ENCODE results near the gene FLII. TPM values are rescaled to one million over a fixed set of nuclear protein-coding genes. Genes with fewer than 3 reads are reported as not detected.

FLII gene
- total RNA-seq, 2 experiments from 2014 or later: 334 to 354 TPM

DNA sequence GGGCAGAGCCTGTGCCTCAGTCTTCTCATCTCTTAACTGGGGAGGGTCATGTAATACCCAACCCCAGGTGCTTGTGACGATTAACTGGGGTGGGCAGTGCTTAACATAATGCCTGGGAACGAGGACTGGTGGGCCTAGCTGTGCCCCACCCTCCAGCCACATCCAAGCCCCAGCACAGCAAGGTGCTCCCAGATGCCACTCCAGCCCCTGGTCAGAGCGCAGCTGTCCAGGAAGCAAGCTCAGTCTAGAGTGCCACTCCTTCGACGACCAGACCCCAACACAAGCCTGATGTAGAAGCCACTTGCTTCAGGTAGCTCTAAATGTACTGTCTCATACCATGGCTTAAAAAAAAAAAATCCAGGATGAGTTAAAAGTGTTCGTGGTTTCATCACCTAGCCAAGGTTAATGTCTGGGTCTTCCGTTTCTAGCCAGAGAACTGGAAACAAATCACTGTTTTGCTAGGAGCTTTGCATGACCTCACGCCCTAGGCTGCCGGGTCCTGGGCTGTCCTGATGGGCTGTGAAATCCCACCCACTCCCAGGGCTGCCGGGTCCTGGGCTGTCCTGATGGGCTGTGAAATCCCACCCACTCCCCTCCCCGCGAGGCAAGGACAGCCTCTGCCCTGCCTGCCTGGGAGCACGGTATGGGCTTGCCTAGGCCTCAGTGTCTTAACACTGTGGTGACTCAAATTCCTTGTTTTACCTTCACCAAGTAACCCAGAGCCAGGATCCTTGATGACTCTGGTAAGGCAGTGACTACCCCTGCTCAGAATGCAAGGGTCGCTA is 9.6 kb upstream of the FLII start:
- peak; percentile 46 for ATAC-seq (ENCODE audit: low read depth)
- Mint-ChIP-seq H3K27ac (no peak overlapping the region), H3K4me3 (no peak overlapping the region), H3K27me3 (no peaks in the 10 kb centered on the region), H3K36me3 (peaks cover 3% of the 10 kb centered on the region), H3K4me1 (peaks cover 12% of the 10 kb centered on the region), H3K9me3 (no peaks in the 10 kb centered on the region)
- POLR2A ChIA-PET: no interaction called here
- DNase-seq: no peak

GRCh38 chr17:18267366-18267765 is 8.8 kb upstream of the FLII start:
- Mint-ChIP-seq H3K9me3 (no peaks in the 10 kb centered on the region), H3K4me1 (peaks cover 13% of the 10 kb centered on the region), H3K27ac (no peak overlapping the region), H3K36me3 (peaks cover 3% of the 10 kb centered on the region), H3K4me3 (no peak overlapping the region), H3K27me3 (no peaks in the 10 kb centered on the region)
- no peak for ATAC-seq (ENCODE audit: low read depth)
- POLR2A ChIA-PET: no interaction called here
- no peak for DNase-seq

- POLR2A ChIA-PET: interaction anchor here (0.9 to 1.2 kb wide), 2 partner anchors 14 to 27 kb away, joined by 3 read pairs; no protein-coding TSS in a partner anchor
- Mint-ChIP-seq H3K4me1 (peaks cover 21% of the 10 kb centered on the region), H3K27ac (no peak overlapping the region), H3K9me3 (no peaks in the 10 kb centered on the region), H3K27me3 (no peaks in the 10 kb centered on the region), H3K4me3 (no peak overlapping the region), H3K36me3 (peaks cover 1% of the 10 kb centered on the region)
- no peak for ATAC-seq (ENCODE audit: low read depth)
- DNase-seq: no peak
Observed at GRCh38 chr17:18263885-18264682, 5.5 kb upstream of the FLII start.

DNA sequence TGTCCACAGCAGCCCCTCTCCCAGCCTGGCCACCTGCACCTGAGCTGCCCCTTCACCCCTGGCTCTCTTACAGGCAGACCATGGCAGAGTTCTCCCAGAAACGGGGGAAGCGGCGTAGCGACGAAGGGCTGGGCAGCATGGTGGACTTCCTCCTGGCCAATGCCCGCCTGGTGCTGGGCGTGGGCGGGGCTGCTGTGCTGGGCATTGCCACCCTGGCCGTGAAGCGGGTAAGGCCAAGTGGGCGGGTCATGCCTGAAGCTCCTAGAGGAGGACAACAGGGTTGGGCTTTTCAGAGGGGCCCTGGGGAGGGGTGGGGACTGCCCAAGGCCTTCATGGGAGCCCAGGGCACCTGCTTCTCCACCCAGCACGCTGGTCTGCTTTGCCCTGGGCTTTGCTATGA is 4.1 kb upstream of the FLII start:
- H3K4me1 Mint-ChIP-seq: peaks cover 24% of the 10 kb centered on the region
- no peaks in the 10 kb centered on the region for H3K27me3 Mint-ChIP-seq
- no peak for ATAC-seq (ENCODE audit: low read depth)
- POLR2A ChIA-PET: no interaction called here
- no peak overlapping the region for H3K4me3 Mint-ChIP-seq
- H3K27ac Mint-ChIP-seq: no peak overlapping the region
- no peak for DNase-seq
- H3K36me3 Mint-ChIP-seq: peaks cover 4% of the 10 kb centered on the region
- no peaks in the 10 kb centered on the region for H3K9me3 Mint-ChIP-seq

GRCh38 chr17:18262111-18262510 is 3.6 kb upstream of the FLII start:
- H3K27ac Mint-ChIP-seq: peak overlapping the region; percentile 30
- POLR2A ChIA-PET: interaction anchor here (1.0 to 1.2 kb wide), 2 partner anchors 9 to 14 kb away, joined by 3 read pairs; no protein-coding TSS in a partner anchor
- no peaks in the 10 kb centered on the region for H3K27me3 Mint-ChIP-seq
- H3K4me1 Mint-ChIP-seq: peaks cover 24% of the 10 kb centered on the region
- peak overlapping the region; percentile 84 for H3K4me3 Mint-ChIP-seq
- ATAC-seq (ENCODE audit: low read depth) (no peak), DNase-seq (no peak)
- peaks cover 4% of the 10 kb centered on the region for H3K36me3 Mint-ChIP-seq
- H3K9me3 Mint-ChIP-seq: no peaks in the 10 kb centered on the region

DNA sequence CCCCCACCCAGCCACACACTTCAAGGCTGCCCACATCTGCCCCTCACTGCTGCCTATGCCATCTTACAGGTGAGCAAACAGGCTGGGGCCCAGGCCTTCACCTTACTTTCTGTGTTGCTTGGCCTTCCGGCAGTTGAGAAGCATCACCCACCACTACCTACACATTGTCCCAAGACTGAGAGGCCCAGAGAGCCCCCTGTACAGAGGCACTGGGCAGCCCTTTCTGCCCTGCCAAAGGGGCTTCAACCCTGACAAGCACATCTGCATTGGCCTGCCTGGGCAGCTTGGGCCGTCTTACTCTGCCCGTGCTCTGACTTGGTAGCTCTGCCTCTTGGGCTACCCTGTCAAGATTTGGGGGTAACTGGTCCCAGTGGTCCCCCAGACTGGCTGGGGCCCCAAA is 3.1 kb upstream of the FLII start:
- POLR2A ChIA-PET: interaction anchor here (1.0 to 1.2 kb wide), 2 partner anchors 9 to 14 kb away, joined by 3 read pairs; no protein-coding TSS in a partner anchor
- H3K36me3 Mint-ChIP-seq: peaks cover 4% of the 10 kb centered on the region
- no peaks in the 10 kb centered on the region for H3K9me3 Mint-ChIP-seq
- peak overlapping the region; percentile 84 for H3K4me3 Mint-ChIP-seq
- ATAC-seq (ENCODE audit: low read depth) (no peak), DNase-seq (no peak)
- peak overlapping the region; percentile 87 for H3K27ac Mint-ChIP-seq
- no peaks in the 10 kb centered on the region for H3K27me3 Mint-ChIP-seq
- peaks cover 27% of the 10 kb centered on the region for H3K4me1 Mint-ChIP-seq

GRCh38 chr17:18261146-18261515 is 2.6 kb upstream of the FLII start:
- peak overlapping the region; percentile 87 for H3K27ac Mint-ChIP-seq
- H3K9me3 Mint-ChIP-seq: no peaks in the 10 kb centered on the region
- no peaks in the 10 kb centered on the region for H3K27me3 Mint-ChIP-seq
- no peak for ATAC-seq (ENCODE audit: low read depth)
- peaks cover 4% of the 10 kb centered on the region for H3K36me3 Mint-ChIP-seq
- POLR2A ChIA-PET: interaction anchor here (1.0 to 1.2 kb wide), 2 partner anchors 8 to 15 kb away, joined by 3 read pairs; no protein-coding TSS in a partner anchor
- peaks cover 25% of the 10 kb centered on the region for H3K4me1 Mint-ChIP-seq
- peak overlapping the region; percentile 84 for H3K4me3 Mint-ChIP-seq
- DNase-seq: no peak

- peaks cover 4% of the 10 kb centered on the region for H3K36me3 Mint-ChIP-seq
- H3K9me3 Mint-ChIP-seq: no peaks in the 10 kb centered on the region
- POLR2A ChIA-PET: interaction anchor here (1.1 kb wide), 1 partner anchor 9 kb away, joined by 4 read pairs; no protein-coding TSS in a partner anchor
- DNase-seq (peak; percentile 90), ATAC-seq (ENCODE audit: low read depth) (peak; percentile 90)
- H3K4me1 Mint-ChIP-seq: peaks cover 28% of the 10 kb centered on the region
- peak within 1 kb of the TSS; percentile 84 for H3K4me3 Mint-ChIP-seq
- H3K27ac Mint-ChIP-seq: peak within 1 kb of the TSS; percentile 87
- no peaks in the 10 kb centered on the region for H3K27me3 Mint-ChIP-seq
Observed at GRCh38 chr17:18260332-18261145, 2.0 kb upstream of the FLII start, which contains the start of gene MIEF2. MIEF2 (plus strand) TSS chr17:18260662; CDS start chr17:18262721, 2,059 bp downstream.

- POLR2A ChIA-PET: interaction anchor here (0.7 to 1.6 kb wide), 5 partner anchors 10 to 77 kb away, joined by 3 to 7 read pairs (median 4); partner anchors contain the start of genes SMCR8 and TOP3A
- peaks cover 4% of the 10 kb centered on the region for H3K36me3 Mint-ChIP-seq
- peak overlapping the region; percentile 87 for H3K27ac Mint-ChIP-seq
- peaks cover 28% of the 10 kb centered on the region for H3K4me1 Mint-ChIP-seq
- peak overlapping the region; percentile 84 for H3K4me3 Mint-ChIP-seq
- DNase-seq (no peak), ATAC-seq (ENCODE audit: low read depth) (no peak)
- H3K9me3 Mint-ChIP-seq: no peaks in the 10 kb centered on the region
- no peaks in the 10 kb centered on the region for H3K27me3 Mint-ChIP-seq
Observed at GRCh38 chr17:18259621-18260331, 1.2 kb upstream of the FLII start.

- H3K4me1 Mint-ChIP-seq: peaks cover 26% of the 10 kb centered on the region
- peak; percentile 21 for ATAC-seq (ENCODE audit: low read depth)
- peak overlapping the region; percentile 99 for H3K4me3 Mint-ChIP-seq
- peak; percentile 67 for DNase-seq
- no peaks in the 10 kb centered on the region for H3K9me3 Mint-ChIP-seq
- POLR2A ChIA-PET: no interaction called here
- H3K27ac Mint-ChIP-seq: peak overlapping the region; percentile 92
- no peaks in the 10 kb centered on the region for H3K27me3 Mint-ChIP-seq
- H3K36me3 Mint-ChIP-seq: peaks cover 3% of the 10 kb centered on the region
Observed at GRCh38 chr17:18257982-18258355, 569 bp downstream of the FLII start.

DNA sequence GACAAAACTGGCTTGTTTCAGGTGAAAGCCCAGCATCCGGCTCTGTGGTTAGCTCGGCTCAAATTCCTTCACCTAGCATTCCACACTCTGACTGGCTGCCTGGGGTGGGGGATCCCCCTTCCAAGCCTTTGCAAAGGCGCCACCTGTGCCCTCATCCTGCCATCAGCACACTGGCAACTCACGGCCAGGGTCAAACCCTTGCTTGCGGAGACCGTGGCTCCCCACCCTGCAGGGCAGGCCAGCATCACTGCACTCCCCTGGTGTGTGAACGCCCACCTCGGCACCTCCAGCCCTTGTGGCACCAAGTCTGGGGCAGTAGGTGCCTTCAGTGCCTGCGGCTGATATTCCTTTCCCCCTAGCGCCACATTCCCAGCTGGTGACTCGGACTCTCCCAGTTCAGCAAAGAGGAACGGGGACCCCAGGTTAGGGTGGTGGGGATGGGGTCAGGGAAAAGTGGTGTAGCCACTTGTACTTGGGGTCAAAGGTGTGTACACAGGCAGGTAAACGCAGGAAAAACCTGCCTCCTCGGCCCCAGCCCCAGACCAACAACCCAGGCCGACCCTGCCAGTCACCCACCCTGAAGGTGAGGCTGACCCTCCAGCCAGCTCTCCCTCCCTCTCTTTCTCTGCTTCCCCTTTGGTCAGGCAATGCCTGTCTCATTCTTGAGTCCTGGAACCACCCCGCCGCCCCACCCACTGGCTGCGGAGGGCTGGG is 1.1 kb downstream of the FLII start:
- Mint-ChIP-seq H3K27ac (peak overlapping the region; percentile 92), H3K9me3 (no peaks in the 10 kb centered on the region), H3K4me3 (peak overlapping the region; percentile 99), H3K27me3 (no peaks in the 10 kb centered on the region), H3K4me1 (peaks cover 26% of the 10 kb centered on the region), H3K36me3 (peaks cover 3% of the 10 kb centered on the region)
- POLR2A ChIA-PET: interaction anchor here (0.6 kb wide), 2 partner anchors 15 to 115 kb away, joined by 3 read pairs; no protein-coding TSS in a partner anchor
- DNase-seq: no peak
- ATAC-seq (ENCODE audit: low read depth): no peak

GRCh38 chr17:18256776-18257175 is 1.8 kb downstream of the FLII start:
- peak overlapping the region; percentile 99 for H3K4me3 Mint-ChIP-seq
- H3K4me1 Mint-ChIP-seq: peaks cover 24% of the 10 kb centered on the region
- H3K36me3 Mint-ChIP-seq: peaks cover 3% of the 10 kb centered on the region
- H3K27ac Mint-ChIP-seq: peak overlapping the region; percentile 16
- ATAC-seq (ENCODE audit: low read depth) (no peak), DNase-seq (no peak)
- no peaks in the 10 kb centered on the region for H3K9me3 Mint-ChIP-seq
- no peaks in the 10 kb centered on the region for H3K27me3 Mint-ChIP-seq
- POLR2A ChIA-PET: interaction anchor here (0.6 kb wide), 2 partner anchors 14 to 116 kb away, joined by 3 read pairs; no protein-coding TSS in a partner anchor

Measured in activated naive CD8-positive, alpha-beta T cell treated with anti-CD3 and anti-CD28 coated beads, Interleukin-2, amount 10 ng/mL, durations not matched to agents 7 days and 5 days (primary cell).